ENCODE data around the gene TMEM14B. TPM values are rescaled to one million over a fixed set of nuclear protein-coding genes. Genes with fewer than 3 reads are reported as not detected.

Gene TMEM14B
- polyA plus RNA-seq, 2 of the 4 experiments (the other 2 are of a cell fraction) = 121 to 177 TPM

DNA sequence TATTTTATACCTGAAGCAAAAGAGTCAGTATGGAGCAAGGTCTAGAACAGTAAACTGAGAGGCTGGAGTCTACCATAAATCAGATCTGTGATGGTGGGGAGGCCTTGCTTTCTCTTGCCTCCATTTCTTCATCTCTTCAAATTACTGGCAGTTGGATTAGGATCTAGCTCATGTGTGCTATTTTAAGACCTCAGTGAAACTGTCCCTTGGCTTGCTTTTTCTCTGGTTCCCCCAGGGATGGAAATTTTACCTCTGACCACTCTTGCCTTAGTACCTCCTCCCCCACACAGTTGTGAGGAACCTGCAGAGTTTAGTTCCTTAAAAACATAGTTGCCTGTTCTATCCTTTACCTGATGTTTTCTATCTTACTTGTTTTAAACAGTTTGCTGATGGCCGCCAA, 8.5 kb downstream of the TMEM14B start:
- Histone ChIP-seq H3K27ac (no peak overlapping the region), H3K4me3 (no peak overlapping the region), H3K9me3 (no peaks in the 10 kb centered on the region), H3K4me2 (no peak overlapping the region), H3K4me1 (peaks cover 26% of the 10 kb centered on the region)
- no peak for FAIRE-seq
- POLR2A ChIA-PET = no interaction called here
- ATAC-seq = no peak
- no peak for DNase-seq (ENCODE audit: low read depth in 1 of 2, low spot score in 1 of 2)
- 97% methylated on average over 1 of the region's 1 CpG for WGBS (ENCODE audit: missing lambda C conversion rate)
- CTCF ChIA-PET = interaction anchor here (1.4 kb wide), 1 partner anchor 21 kb away, joined by 4 read pairs; no protein-coding TSS in a partner anchor
- TF ChIP-seq RFX5 (IDR thresholded peaks at IDR 0.05) = no peak
- TF ChIP-seq REST (IDR thresholded peaks at IDR 0.05) = no peak
- no peak for TF ChIP-seq POLR2A (IDR thresholded peaks at IDR 0.05; ENCODE audit: low read length)
- TF ChIP-seq, protein P1, sequence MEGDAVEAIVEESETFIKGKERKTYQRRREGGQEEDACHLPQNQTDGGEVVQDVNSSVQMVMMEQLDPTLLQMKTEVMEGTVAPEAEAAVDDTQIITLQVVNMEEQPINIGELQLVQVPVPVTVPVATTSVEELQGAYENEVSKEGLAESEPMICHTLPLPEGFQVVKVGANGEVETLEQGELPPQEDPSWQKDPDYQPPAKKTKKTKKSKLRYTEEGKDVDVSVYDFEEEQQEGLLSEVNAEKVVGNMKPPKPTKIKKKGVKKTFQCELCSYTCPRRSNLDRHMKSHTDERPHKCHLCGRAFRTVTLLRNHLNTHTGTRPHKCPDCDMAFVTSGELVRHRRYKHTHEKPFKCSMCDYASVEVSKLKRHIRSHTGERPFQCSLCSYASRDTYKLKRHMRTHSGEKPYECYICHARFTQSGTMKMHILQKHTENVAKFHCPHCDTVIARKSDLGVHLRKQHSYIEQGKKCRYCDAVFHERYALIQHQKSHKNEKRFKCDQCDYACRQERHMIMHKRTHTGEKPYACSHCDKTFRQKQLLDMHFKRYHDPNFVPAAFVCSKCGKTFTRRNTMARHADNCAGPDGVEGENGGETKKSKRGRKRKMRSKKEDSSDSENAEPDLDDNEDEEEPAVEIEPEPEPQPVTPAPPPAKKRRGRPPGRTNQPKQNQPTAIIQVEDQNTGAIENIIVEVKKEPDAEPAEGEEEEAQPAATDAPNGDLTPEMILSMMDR (IDR thresholded peaks at IDR 0.05) = no peak
- no peak for TF ChIP-seq CHD4 (IDR thresholded peaks at IDR 0.05; ENCODE audit: borderline replicate concordance)
- no peak for TF ChIP-seq JUN (IDR thresholded peaks at IDR 0.05)
- no peak for TF ChIP-seq TFCP2L1 (CRISPR knock-in tag; IDR thresholded peaks at IDR 0.05)
- no peak for TF ChIP-seq SREBF2 (IDR thresholded peaks at IDR 0.05)
- no peak for TF ChIP-seq GATA3 (IDR thresholded peaks at IDR 0.05; ENCODE audit: borderline replicate concordance)
- TF ChIP-seq CBX2 (IDR thresholded peaks at IDR 0.05; ENCODE audit: borderline replicate concordance, low read depth) = no peak
- no peak for TF ChIP-seq RARB (CRISPR knock-in tag; IDR thresholded peaks at IDR 0.05)
- TF ChIP-seq HOXA7 (CRISPR knock-in tag; IDR thresholded peaks at IDR 0.05) = no peak

DNA sequence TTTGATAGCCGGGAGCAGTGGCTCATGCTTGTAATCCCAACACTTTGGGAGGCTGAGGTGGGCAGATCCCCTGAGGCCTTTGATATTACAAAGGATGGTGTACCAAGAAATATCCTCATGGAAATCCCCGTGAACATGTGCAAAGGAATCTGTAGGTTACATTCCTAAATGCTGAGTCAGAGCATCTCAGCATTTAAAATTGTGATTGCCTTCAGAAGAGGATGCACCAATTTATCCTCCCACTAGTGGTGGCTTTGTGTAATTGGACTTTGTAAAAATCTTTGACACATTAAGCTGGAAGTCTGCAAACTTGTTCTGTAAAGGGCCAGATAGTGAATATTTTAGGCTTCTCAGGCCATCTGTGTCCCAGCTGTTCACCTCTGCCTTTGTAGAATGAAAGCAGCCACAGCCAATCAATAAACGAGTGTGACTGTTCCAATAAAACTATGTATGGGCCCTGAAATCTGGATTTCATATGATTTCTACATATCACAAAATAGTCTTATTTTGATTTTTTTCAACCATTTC, 11.8 kb downstream of the TMEM14B start:
- peak overlapping the region; percentile 48 to 87 for H3K27ac ChIP-seq
- TF ChIP-seq SMC3 (IDR thresholded peaks at IDR 0.05) (peak; percentile 38; the same call in 2 of the 3 replicates), HEYL (CRISPR knock-in tag; IDR thresholded peaks at IDR 0.05) (no peak), RCOR1 (IDR thresholded peaks at IDR 0.05; ENCODE audit: low read depth, low read length) (no peak), POLR2A (IDR thresholded peaks at IDR 0.05; ENCODE audit: low read length) (no peak), NFE2L2 (conservative IDR thresholded peaks at IDR 0.05; ENCODE audit: low read length) (peak; percentile 77), NPAS2 (CRISPR knock-in tag; IDR thresholded peaks at IDR 0.05; ENCODE audit: borderline replicate concordance) (no peak), RFX5 (IDR thresholded peaks at IDR 0.05) (no peak), NR3C1 (IDR thresholded peaks at IDR 0.05) (no peak), TFCP2L1 (CRISPR knock-in tag; IDR thresholded peaks at IDR 0.05) (no peak), CHD2 (IDR thresholded peaks at IDR 0.05; ENCODE audit: low read length, partially characterized antibody) (no peak), GATA3 (IDR thresholded peaks at IDR 0.05; ENCODE audit: borderline replicate concordance) (peak; percentile 50; the same call in 1 of the 2 replicates), ZFP36 (IDR thresholded peaks at IDR 0.05; ENCODE audit: borderline replicate concordance, partially characterized antibody) (no peak), FOXS1 (CRISPR knock-in tag; IDR thresholded peaks at IDR 0.05) (no peak), MAX (IDR thresholded peaks at IDR 0.05) (peak; percentile 70), RAD21 (conservative IDR thresholded peaks at IDR 0.05 in 1 of 2, IDR thresholded peaks at IDR 0.05 in 1 of 2) (peak in 1 of 2 experiments; percentile 52; a peak in 3 of 5 replicates), RARB (CRISPR knock-in tag; IDR thresholded peaks at IDR 0.05) (no peak), JUNB (IDR thresholded peaks at IDR 0.05) (peak; percentile 33), FOSB (CRISPR knock-in tag; IDR thresholded peaks at IDR 0.05) (no peak), MAFK (IDR thresholded peaks at IDR 0.05; ENCODE audit: partially characterized antibody) (peak; percentile 99), EP300 (IDR thresholded peaks at IDR 0.05) (peak in 1 of 2 experiments; percentile 35; a peak in 1 of 5 replicates), FOSL2 (IDR thresholded peaks at IDR 0.05) (peak; percentile 50), FOSL2 (CRISPR knock-in tag; IDR thresholded peaks at IDR 0.05) (peak; percentile 94), PHF8 (IDR thresholded peaks at IDR 0.05; ENCODE audit: borderline replicate concordance, low read depth) (no peak), HES2 (IDR thresholded peaks at IDR 0.05) (no peak)
- TF ChIP-seq, protein P1 (IDR thresholded peaks at IDR 0.05) = peak; percentile 44

More for the DNA sequence above, 11.8 kb downstream of the TMEM14B start:
- no peak overlapping the region for H3K4me3 ChIP-seq
- peaks cover 30% of the 10 kb centered on the region for H3K4me1 ChIP-seq
- ATAC-seq (peak; percentile 84 to 87), FAIRE-seq (peak; percentile 51), DNase-seq (ENCODE audit: low read depth in 1 of 2, low spot score in 1 of 2) (peak; percentile 60 to 91)
- WGBS (ENCODE audit: missing lambda C conversion rate) = 0% methylated on average over 3 of the region's 3 CpGs
- CTCF ChIA-PET = interaction anchor here (0.7 to 3.5 kb wide), 17 partner anchors 10 to 321 kb away, joined by 3 to 18 read pairs (median 4); partner anchors contain the start of genes C6orf52, PAK1IP1 and TMEM14B
- peak overlapping the region; percentile 63 for H3K4me2 ChIP-seq
- POLR2A ChIA-PET = interaction anchor here (1.8 kb wide), 1 partner anchor 37 kb away, joined by 6 read pairs; the partner anchor contains the start of gene TMEM14C
- H3K9me3 ChIP-seq = no peaks in the 10 kb centered on the region
